Keratinocyte (primary cell): ENCODE measurements around the gene MYOCOS. TPM values are rescaled to one million over a fixed set of nuclear protein-coding genes. Genes with fewer than 3 reads are reported as not detected.
"Not testable (repeated sequence)": the region's sequence is repeated elsewhere in the genome, so short reads cannot be mapped to it uniquely, and the experiment has no call there.

Experiments
- DNase-seq: peaks from one replicate; pipeline ENCODE4 v3.0.0-alpha.2; 2011; ENCODE audit warnings: low read depth, missing footprints, low spot score
- FAIRE-seq: peaks from 2 replicates; lab custom pipeline; 2011; peaks lifted over from hg19 to GRCh38; lab: Jason Lieb, UNC
- H2AFZ ChIP-seq: 2 replicates; pipeline ENCODE4 v1.6.0; 2012; ENCODE audit warnings: low read length, control low read depth, inconsistent platforms; ENCODE audit not compliant: control insufficient read depth
- H3K27ac ChIP-seq: 2 replicates; pipeline ENCODE4 v1.5.1; 2011; ENCODE audit warnings: low read length; ENCODE audit not compliant: control insufficient read depth, insufficient read depth
- H3K27me3 ChIP-seq: 3 replicates; pipeline ENCODE4 v1.6.0; 2011; ENCODE audit warnings: low read length; ENCODE audit not compliant: control insufficient read depth, insufficient read depth; ENCODE audit errors: extremely low read depth
- H3K36me3 ChIP-seq, 2 experiments: 2 replicates in 1 of 2; 3 replicates in 1 of 2; pipeline ENCODE4 v1.5.1; 2011; ENCODE audit warnings: low read length in 2 of 2, mild to moderate bottlenecking in 1 of 2; ENCODE audit not compliant: control insufficient read depth in 2 of 2, insufficient read depth in 2 of 2; ENCODE audit errors: extremely low read depth in 1 of 2
- H3K4me1 ChIP-seq: 3 replicates; pipeline ENCODE4 v1.5.1; 2011; ENCODE audit warnings: low read length; ENCODE audit not compliant: control insufficient read depth, insufficient read depth; ENCODE audit errors: extremely low read depth
- H3K4me2 ChIP-seq: 3 replicates; pipeline ENCODE4 v1.6.0; 2011; ENCODE audit warnings: low read depth, low read length; ENCODE audit not compliant: control insufficient read depth, insufficient read depth; ENCODE audit errors: extremely low read depth
- H3K4me3 ChIP-seq, 3 experiments: fragments of 200-600 bp in 1 of 3; sonication (generic) in 1 of 3; 2 replicates in 2 of 3; 3 replicates in 1 of 3; pipeline ENCODE4 v1.5.1; 2011 to 2016; ENCODE audit warnings: low read length in 3 of 3, mild to moderate bottlenecking in 3 of 3, control low read depth in 2 of 3, inconsistent platforms in 1 of 3, low read depth in 1 of 3, mixed read lengths in 1 of 3, mixed run types in 1 of 3, moderate library complexity in 1 of 3; ENCODE audit not compliant: control insufficient read depth in 2 of 3, insufficient read depth in 2 of 3; ENCODE audit errors: extremely low read depth in 1 of 3
- H3K79me2 ChIP-seq: 2 replicates; pipeline ENCODE4 v1.6.0; 2012; ENCODE audit warnings: low read length; ENCODE audit not compliant: control insufficient read depth, insufficient read depth
- H3K9ac ChIP-seq: 3 replicates; pipeline ENCODE4 v1.6.0; 2011; ENCODE audit warnings: low read length; ENCODE audit not compliant: control insufficient read depth, insufficient read depth; ENCODE audit errors: extremely low read depth
- H3K9me1 ChIP-seq: 3 replicates; pipeline ENCODE4 v1.6.0; 2011; ENCODE audit warnings: low read length; ENCODE audit not compliant: control insufficient read depth, insufficient read depth; ENCODE audit errors: extremely low read depth
- H3K9me3 ChIP-seq: 2 replicates; pipeline ENCODE4 v1.5.1; 2012; ENCODE audit warnings: low read depth, low read length; ENCODE audit not compliant: control insufficient read depth
- H4K20me1 ChIP-seq: 3 replicates; pipeline ENCODE4 v1.6.0; 2011; ENCODE audit warnings: low read length; ENCODE audit not compliant: control insufficient read depth, insufficient read depth; ENCODE audit errors: extremely low read depth
- CTCF ChIP-seq, 3 experiments: IDR thresholded peaks in 1 of 3; conservative IDR thresholded peaks in 1 of 3; optimal IDR thresholded peaks in 1 of 3; 2 replicates in 2 of 3; 3 replicates in 1 of 3; pipeline versions ENCODE3 to v1.5.1; 2011; ENCODE audit warnings: low read length in 3 of 3, mild to moderate bottlenecking in 3 of 3, moderate library complexity in 2 of 3, control low read depth in 1 of 3, inconsistent platforms in 1 of 3; ENCODE audit not compliant: insufficient read depth in 2 of 3; ENCODE audit errors: extremely low read depth in 1 of 3
- EZH2 ChIP-seq: IDR thresholded peaks from one replicate; pipeline ENCODE4 v1.6.1; 2012; ENCODE audit warnings: inconsistent platforms, mild to moderate bottlenecking, low read length, moderate library complexity
- dilution Hi-C: fragments of 300-500 bp; cut with MboI; formaldehyde crosslinking; loops from one replicate; pipeline ENCODE4 v1.7.0; 2020; ENCODE audit warnings: low sequenced_read_pairs; ENCODE audit not compliant: extremely low pct_ligation_motif_present
- polyA plus RNA-seq, 5 experiments: library from polyadenylated mRNA; depleted of rRNA in 3 of 5; stranded (reverse) in 3 of 5; stranded (forward) in 1 of 5; unstranded in 1 of 5; fragments of >200 nt; gene quantifications; 1 replicate in 1 of 5; 2 replicates in 3 of 5; 3 replicates in 1 of 5; pipeline versions ENCODE4 v1.2.1 to v1.2.3, GENCODE V29; 2011 to 2012; ENCODE audit warnings: missing spikeins in 2 of 5, low read depth in 1 of 5, low replicate concordance in 1 of 5

MYOCOS gene
- polyA plus RNA-seq, 1 donor (not counting 4 experiments of a cell fraction or from before 2014, with no cell fraction given), result 0.05 TPM

GRCh38 chr1:171654942-171655745 is 33.1 kb downstream of the MYOCOS start:
- Histone ChIP-seq H3K4me3 (no peak overlapping the region), H3K36me3 (no peaks in the 10 kb centered on the region), H3K4me1 (no peaks in the 10 kb centered on the region), H3K79me2 (no peaks in the 10 kb centered on the region), H3K9me3 (no peaks in the 10 kb centered on the region), H4K20me1 (no peaks in the 10 kb centered on the region), H3K27me3 (peaks cover 22% of the 10 kb centered on the region), H3K9ac (no peak overlapping the region), H2AFZ (no peak overlapping the region), H3K27ac (no peak overlapping the region), H3K4me2 (no peak overlapping the region), H3K9me1 (no peaks in the 10 kb centered on the region)
- DNase-seq (no peak), FAIRE-seq (no peak)
- TF ChIP-seq EZH2, result no peak
- peak; percentile 60 to 76 (median 76) for TF ChIP-seq CTCF (optimal IDR thresholded peaks at IDR 0.05 in 1 of 3, IDR thresholded peaks at IDR 0.05 in 1 of 3, conservative IDR thresholded peaks at IDR 0.05 in 1 of 3; ENCODE audit: extremely low read depth in 1 of 3, insufficient read depth in 2 of 3, low read length in 3 of 3)
- dilution Hi-C loops, result no loop called here

- H3K9me1 ChIP-seq, result no peaks in the 10 kb centered on the region
- H3K4me2 ChIP-seq, result no peak overlapping the region
- H3K27me3 ChIP-seq, result peaks cover 21% of the 10 kb centered on the region
- H3K27ac ChIP-seq, result no peak overlapping the region
- no peaks in the 10 kb centered on the region for H3K9me3 ChIP-seq
- FAIRE-seq, result no peak
- H3K36me3 ChIP-seq, result no peaks in the 10 kb centered on the region
- H3K9ac ChIP-seq, result no peak overlapping the region
- no peak for TF ChIP-seq CTCF (optimal IDR thresholded peaks at IDR 0.05 in 1 of 3, IDR thresholded peaks at IDR 0.05 in 1 of 3, conservative IDR thresholded peaks at IDR 0.05 in 1 of 3; ENCODE audit: extremely low read depth in 1 of 3, insufficient read depth in 2 of 3, low read length in 3 of 3)
- no peak for TF ChIP-seq EZH2
- H4K20me1 ChIP-seq, result no peaks in the 10 kb centered on the region
- no peak overlapping the region for H2AFZ ChIP-seq
- dilution Hi-C loops, result no loop called here
- H3K4me1 ChIP-seq, result no peaks in the 10 kb centered on the region
- no peak for DNase-seq
- H3K79me2 ChIP-seq, result no peaks in the 10 kb centered on the region
- H3K4me3 ChIP-seq, result no peak overlapping the region
These were observed 33.7 kb downstream of the MYOCOS start for GRCh38 chr1:171655746-171656116.

GRCh38 chr1:171656206-171656605 is 34.2 kb downstream of the MYOCOS start:
- peaks cover 16% of the 10 kb centered on the region for H3K27me3 ChIP-seq
- H4K20me1 ChIP-seq, H3K4me2 ChIP-seq, H3K4me1 ChIP-seq, DNase-seq, H3K9me1 ChIP-seq, dilution Hi-C loops, H3K4me3 ChIP-seq, H2AFZ ChIP-seq, H3K27ac ChIP-seq, H3K79me2 ChIP-seq, H3K36me3 ChIP-seq, H3K9me3 ChIP-seq, H3K9ac ChIP-seq, FAIRE-seq: not testable (repeated sequence)
